ENCODE results near the gene ELMO3.

ELMO3 gene

GRCh38 chr16:67245186-67245585, 46.3 kb downstream of the ELMO3 start (continued):
- TF ChIP-seq CREB5 (CRISPR knock-in tag; IDR thresholded peaks at IDR 0.05; ENCODE audit: low read depth) (no peak), BACH2 (CRISPR knock-in tag; IDR thresholded peaks at IDR 0.05; ENCODE audit: borderline replicate concordance) (no peak), CSRNP3 (CRISPR knock-in tag; IDR thresholded peaks at IDR 0.05) (no peak), ARNTL (CRISPR knock-in tag; IDR thresholded peaks at IDR 0.05; ENCODE audit: borderline replicate concordance, low read depth) (no peak), GLIS3 (CRISPR knock-in tag; IDR thresholded peaks at IDR 0.05) (no peak), TOX (CRISPR knock-in tag; IDR thresholded peaks at IDR 0.05; ENCODE audit: borderline replicate concordance) (no peak), SNAI2 (CRISPR knock-in tag; IDR thresholded peaks at IDR 0.05) (no peak)

GRCh38 chr16:67245674-67246080, 46.7 kb downstream of the ELMO3 start:
- TF ChIP-seq BACH2 (CRISPR knock-in tag; IDR thresholded peaks at IDR 0.05; ENCODE audit: borderline replicate concordance): no peak
- no peak for TF ChIP-seq CSDC2 (CRISPR knock-in tag; IDR thresholded peaks at IDR 0.05)
- no peak for TF ChIP-seq ZFP3 (CRISPR knock-in tag; IDR thresholded peaks at IDR 0.05)
- no peak for TF ChIP-seq ZC3H10 (CRISPR knock-in tag; IDR thresholded peaks at IDR 0.05)
- TF ChIP-seq TOX (CRISPR knock-in tag; IDR thresholded peaks at IDR 0.05; ENCODE audit: borderline replicate concordance): no peak
- ATAC-seq: no peak

- TF ChIP-seq CSRNP3 (CRISPR knock-in tag; IDR thresholded peaks at IDR 0.05) (no peak), PATZ1 (CRISPR knock-in tag; IDR thresholded peaks at IDR 0.05; ENCODE audit: borderline replicate concordance) (peak; percentile 91), TCF4 (CRISPR knock-in tag; IDR thresholded peaks at IDR 0.05; ENCODE audit: borderline replicate concordance) (peak; percentile 36; the same call in 1 of the 2 replicates)
- ATAC-seq: peak; percentile 69
These were observed 47.3 kb downstream of the ELMO3 start for GRCh38 chr16:67246081-67246755.

- ATAC-seq: peak; percentile 5
- TF ChIP-seq CREB5 (CRISPR knock-in tag; IDR thresholded peaks at IDR 0.05; ENCODE audit: low read depth): no peak
- TF ChIP-seq GLIS3 (CRISPR knock-in tag; IDR thresholded peaks at IDR 0.05): no peak
- no peak for TF ChIP-seq RARB (CRISPR knock-in tag; IDR thresholded peaks at IDR 0.05)
- no peak for TF ChIP-seq ARNTL (CRISPR knock-in tag; IDR thresholded peaks at IDR 0.05; ENCODE audit: borderline replicate concordance, low read depth)
- TF ChIP-seq ZFP3 (CRISPR knock-in tag; IDR thresholded peaks at IDR 0.05): no peak
- no peak for TF ChIP-seq OSR1 (CRISPR knock-in tag; IDR thresholded peaks at IDR 0.05)
- TF ChIP-seq TOX (CRISPR knock-in tag; IDR thresholded peaks at IDR 0.05; ENCODE audit: borderline replicate concordance): no peak
- no peak for TF ChIP-seq ISL1 (CRISPR knock-in tag; IDR thresholded peaks at IDR 0.05)
- TF ChIP-seq ZNF8 (CRISPR knock-in tag; IDR thresholded peaks at IDR 0.05): no peak
- TF ChIP-seq PATZ1 (CRISPR knock-in tag; IDR thresholded peaks at IDR 0.05; ENCODE audit: borderline replicate concordance): no peak
- no peak for TF ChIP-seq ZNF565 (CRISPR knock-in tag; conservative IDR thresholded peaks at IDR 0.05; ENCODE audit: low read depth)
- TF ChIP-seq ZNF70 (CRISPR knock-in tag; IDR thresholded peaks at IDR 0.05): no peak
- TF ChIP-seq BACH2 (CRISPR knock-in tag; IDR thresholded peaks at IDR 0.05; ENCODE audit: borderline replicate concordance): no peak
- TF ChIP-seq TCF4 (CRISPR knock-in tag; IDR thresholded peaks at IDR 0.05; ENCODE audit: borderline replicate concordance): no peak
- TF ChIP-seq CSDC2 (CRISPR knock-in tag; IDR thresholded peaks at IDR 0.05): no peak
- TF ChIP-seq ZC3H10 (CRISPR knock-in tag; IDR thresholded peaks at IDR 0.05): no peak
- no peak for TF ChIP-seq PPARA (CRISPR knock-in tag; IDR thresholded peaks at IDR 0.05; ENCODE audit: borderline replicate concordance)
- no peak for TF ChIP-seq SNAI2 (CRISPR knock-in tag; IDR thresholded peaks at IDR 0.05)
- TF ChIP-seq CSRNP3 (CRISPR knock-in tag; IDR thresholded peaks at IDR 0.05): no peak
- TF ChIP-seq POU6F1 (CRISPR knock-in tag; IDR thresholded peaks at IDR 0.05; ENCODE audit: borderline replicate concordance, low read depth): no peak
These were observed 47.8 kb downstream of the ELMO3 start for GRCh38 chr16:67246756-67247191.

All from SK-N-SH treated with all-trans-retinoic acid at 6 μM for 48 hours (cell line).